Measurements from ENCODE around the gene LRRC8B.

DNA sequence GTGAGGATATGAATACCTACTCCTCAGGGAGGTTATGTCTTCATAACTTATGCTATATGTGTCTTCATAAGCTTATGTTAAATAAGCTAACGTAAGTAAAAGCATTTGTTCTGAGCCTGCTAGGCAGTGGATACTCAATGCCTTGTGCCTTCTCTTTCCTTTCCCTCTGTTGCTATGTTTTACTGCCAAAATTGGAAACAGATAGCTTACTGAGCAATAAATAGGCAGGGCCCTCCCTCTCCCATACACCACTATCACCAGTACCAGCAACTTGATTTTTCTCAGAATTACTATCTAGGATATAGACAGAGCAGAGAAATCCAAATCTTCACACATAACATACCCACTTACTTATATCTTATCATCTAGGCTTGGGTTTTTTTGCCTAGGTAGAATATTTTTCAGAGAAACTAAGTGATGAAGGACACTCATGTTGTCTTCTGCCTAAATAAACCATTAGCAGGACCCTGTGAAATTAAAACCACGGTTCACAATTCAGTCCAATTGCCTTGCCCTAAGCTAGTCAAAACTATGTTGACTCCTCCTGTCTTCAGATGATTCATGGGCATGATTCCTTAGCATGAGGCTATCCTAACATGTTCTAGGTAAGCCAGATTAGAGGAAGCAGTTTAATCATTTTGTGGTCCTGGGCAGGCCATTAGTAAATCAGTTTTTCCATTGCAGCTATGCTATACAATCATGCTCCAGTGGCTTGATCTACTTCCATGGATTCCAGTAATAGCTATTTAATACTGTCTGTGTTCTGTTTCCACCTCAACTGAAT lies 92.4 kb downstream of the LRRC8B start:
- TF ChIP-seq, protein P1, sequence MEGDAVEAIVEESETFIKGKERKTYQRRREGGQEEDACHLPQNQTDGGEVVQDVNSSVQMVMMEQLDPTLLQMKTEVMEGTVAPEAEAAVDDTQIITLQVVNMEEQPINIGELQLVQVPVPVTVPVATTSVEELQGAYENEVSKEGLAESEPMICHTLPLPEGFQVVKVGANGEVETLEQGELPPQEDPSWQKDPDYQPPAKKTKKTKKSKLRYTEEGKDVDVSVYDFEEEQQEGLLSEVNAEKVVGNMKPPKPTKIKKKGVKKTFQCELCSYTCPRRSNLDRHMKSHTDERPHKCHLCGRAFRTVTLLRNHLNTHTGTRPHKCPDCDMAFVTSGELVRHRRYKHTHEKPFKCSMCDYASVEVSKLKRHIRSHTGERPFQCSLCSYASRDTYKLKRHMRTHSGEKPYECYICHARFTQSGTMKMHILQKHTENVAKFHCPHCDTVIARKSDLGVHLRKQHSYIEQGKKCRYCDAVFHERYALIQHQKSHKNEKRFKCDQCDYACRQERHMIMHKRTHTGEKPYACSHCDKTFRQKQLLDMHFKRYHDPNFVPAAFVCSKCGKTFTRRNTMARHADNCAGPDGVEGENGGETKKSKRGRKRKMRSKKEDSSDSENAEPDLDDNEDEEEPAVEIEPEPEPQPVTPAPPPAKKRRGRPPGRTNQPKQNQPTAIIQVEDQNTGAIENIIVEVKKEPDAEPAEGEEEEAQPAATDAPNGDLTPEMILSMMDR (IDR thresholded peaks at IDR 0.05), result no peak
- TF ChIP-seq POLR2A (IDR thresholded peaks at IDR 0.05; ENCODE audit: low read depth) (no peak), EP300 (IDR thresholded peaks at IDR 0.05) (no peak), POLR2AphosphoS5 (IDR thresholded peaks at IDR 0.05) (no peak)
